ENCODE data around the gene CXCL11. TPM values are rescaled to one million over a fixed set of nuclear protein-coding genes. Genes with fewer than 3 reads are reported as not detected.

Gene CXCL11
- not detected in 2 replicates for total RNA-seq

DNA sequence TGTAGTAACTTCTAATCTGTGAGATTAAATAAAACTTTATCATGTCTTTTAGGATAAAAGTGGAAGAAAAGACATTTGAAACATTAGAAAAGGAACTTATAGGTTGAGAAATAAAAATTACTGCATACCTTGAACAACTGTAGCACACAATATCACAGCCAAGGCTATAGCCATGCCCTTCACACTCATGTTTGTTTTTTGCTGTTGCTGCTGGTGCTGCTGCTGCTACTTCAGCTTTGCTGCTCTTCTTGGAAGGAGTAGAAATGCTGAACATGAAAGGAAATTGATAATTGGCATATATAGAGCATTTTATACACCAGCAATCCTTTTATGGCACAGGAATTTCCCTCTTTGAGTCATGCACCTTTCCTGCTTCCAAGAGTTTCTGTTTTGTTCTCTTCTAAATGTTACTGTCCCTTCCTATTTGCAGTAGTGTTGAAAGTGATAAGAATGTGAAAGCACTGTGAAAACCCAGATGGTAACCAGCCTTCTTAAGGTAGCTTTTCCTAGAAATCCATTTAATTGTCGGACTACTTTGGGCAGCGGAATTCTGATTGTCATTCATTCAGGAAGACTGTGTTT is at the start of gene CXCL11:
CXCL11 (minus strand) TSS at position 272 of the 582 bp plus-strand sequence; CDS start at position 189, 83 bp downstream.
- no peak for DNase-seq (ENCODE audit: low spot score)
- no peak within 1 kb of the TSS for H3K4me3 Mint-ChIP-seq
- intact Hi-C loops (cut with micrococcal nuclease), result no loop called here
- no peaks in the 10 kb centered on the region for H3K9me3 Mint-ChIP-seq
- H3K27ac Mint-ChIP-seq, result no peak within 1 kb of the TSS
- no peaks in the 10 kb centered on the region for H3K27me3 Mint-ChIP-seq (ENCODE audit: insufficient read depth)
- H3K36me3 Mint-ChIP-seq (ENCODE audit: low read depth), result no peaks in the 10 kb centered on the region
- peaks cover 21% of the 10 kb centered on the region for H3K4me1 Mint-ChIP-seq (ENCODE audit: low read depth)

DNA sequence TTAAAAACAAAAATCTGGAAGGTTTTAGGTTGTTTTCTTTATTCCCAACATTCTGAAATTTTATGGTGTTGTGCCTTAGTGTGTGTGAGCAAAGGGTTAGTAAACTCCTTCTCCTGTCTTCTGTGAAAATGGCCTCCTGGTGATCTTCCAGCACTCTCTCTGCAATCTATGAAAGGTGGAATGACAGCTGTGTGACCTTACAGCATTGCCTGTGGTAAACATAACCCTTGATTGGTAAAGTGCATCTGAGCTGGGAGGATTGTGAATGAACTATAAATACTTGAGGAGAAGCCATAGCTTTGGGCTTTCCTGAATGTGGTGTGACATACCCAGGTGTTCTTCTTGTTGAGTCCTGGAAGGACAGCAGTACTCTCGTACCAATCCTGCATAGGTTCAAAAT is 48.7 kb upstream of the CXCL11 start:
- intact Hi-C loops (cut with micrococcal nuclease), result no loop called here
- Mint-ChIP-seq H3K27me3 (ENCODE audit: insufficient read depth) (peaks cover 4% of the 10 kb centered on the region), H3K36me3 (ENCODE audit: low read depth) (no peaks in the 10 kb centered on the region), H3K4me1 (ENCODE audit: low read depth) (no peaks in the 10 kb centered on the region), H3K4me3 (no peak overlapping the region), H3K9me3 (no peaks in the 10 kb centered on the region), H3K27ac (no peak overlapping the region)
- no peak for DNase-seq (ENCODE audit: low spot score)

DNA sequence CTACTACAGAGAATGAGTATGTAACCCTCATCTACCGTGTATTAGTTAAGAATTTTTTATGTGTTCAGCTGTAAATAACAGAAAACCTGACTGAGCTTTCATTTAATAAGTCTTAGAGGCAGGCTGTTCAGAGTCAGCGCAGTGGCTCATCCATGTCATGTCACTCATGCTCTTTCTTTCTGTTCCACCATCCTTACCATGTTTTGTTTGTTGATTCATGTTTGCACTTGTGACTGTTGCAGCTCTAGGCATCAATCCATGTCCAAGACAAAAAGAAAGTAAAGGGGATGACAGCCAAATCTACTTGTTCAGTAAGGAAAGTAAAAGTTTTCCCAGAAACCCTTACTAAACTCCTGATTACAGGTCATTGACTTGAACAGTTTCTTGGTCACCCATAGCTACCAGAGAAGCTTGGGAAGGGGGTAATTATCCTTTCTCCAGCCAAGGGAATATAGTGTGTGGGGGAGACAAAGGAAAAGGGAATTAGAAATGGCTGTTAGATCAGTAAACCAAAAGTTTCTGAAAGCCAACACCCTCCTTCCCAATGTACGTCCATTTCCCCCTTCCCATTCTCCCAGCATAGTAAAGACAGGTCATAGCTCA is 47.6 kb upstream of the CXCL11 start:
- no peak for DNase-seq (ENCODE audit: low spot score)
- Mint-ChIP-seq H3K4me3 (no peak overlapping the region), H3K36me3 (ENCODE audit: low read depth) (no peaks in the 10 kb centered on the region), H3K9me3 (no peaks in the 10 kb centered on the region), H3K4me1 (ENCODE audit: low read depth) (no peaks in the 10 kb centered on the region), H3K27ac (no peak overlapping the region), H3K27me3 (ENCODE audit: insufficient read depth) (peaks cover 8% of the 10 kb centered on the region)
- intact Hi-C loops (cut with micrococcal nuclease), result no loop called here

DNA sequence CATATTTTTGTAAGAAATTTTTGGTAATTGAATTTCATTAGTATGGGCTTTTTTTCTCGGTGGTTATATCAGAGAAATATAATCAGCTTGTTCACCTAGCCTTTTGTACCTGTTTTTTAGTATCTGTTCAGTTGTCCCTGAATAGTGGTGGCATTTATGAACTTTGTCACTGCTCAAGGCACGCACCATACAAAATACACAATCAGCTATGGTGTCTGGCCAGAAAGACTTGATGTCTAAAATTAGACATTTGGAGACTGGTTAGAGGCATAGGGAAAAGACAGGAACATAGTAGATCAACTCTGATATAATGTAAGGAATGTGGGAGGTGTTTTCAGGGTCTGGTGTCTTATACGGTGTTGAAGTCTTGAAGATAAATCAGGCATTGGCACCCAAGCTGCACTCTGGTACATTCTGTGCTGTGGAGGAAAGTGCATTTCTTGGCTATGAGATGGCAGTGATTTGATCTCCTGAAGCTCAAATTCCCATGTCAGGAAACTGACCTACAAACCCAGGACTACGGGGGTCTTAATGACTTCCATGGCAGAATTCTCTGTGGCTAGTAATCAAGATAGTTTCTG is 42.3 kb upstream of the CXCL11 start:
- Mint-ChIP-seq H3K9me3 (no peaks in the 10 kb centered on the region), H3K4me1 (ENCODE audit: low read depth) (no peaks in the 10 kb centered on the region), H3K36me3 (ENCODE audit: low read depth) (no peaks in the 10 kb centered on the region), H3K27me3 (ENCODE audit: insufficient read depth) (peaks cover 5% of the 10 kb centered on the region), H3K4me3 (no peak overlapping the region), H3K27ac (no peak overlapping the region)
- intact Hi-C loops (cut with micrococcal nuclease), result no loop called here
- DNase-seq (ENCODE audit: low spot score), result no peak

DNA sequence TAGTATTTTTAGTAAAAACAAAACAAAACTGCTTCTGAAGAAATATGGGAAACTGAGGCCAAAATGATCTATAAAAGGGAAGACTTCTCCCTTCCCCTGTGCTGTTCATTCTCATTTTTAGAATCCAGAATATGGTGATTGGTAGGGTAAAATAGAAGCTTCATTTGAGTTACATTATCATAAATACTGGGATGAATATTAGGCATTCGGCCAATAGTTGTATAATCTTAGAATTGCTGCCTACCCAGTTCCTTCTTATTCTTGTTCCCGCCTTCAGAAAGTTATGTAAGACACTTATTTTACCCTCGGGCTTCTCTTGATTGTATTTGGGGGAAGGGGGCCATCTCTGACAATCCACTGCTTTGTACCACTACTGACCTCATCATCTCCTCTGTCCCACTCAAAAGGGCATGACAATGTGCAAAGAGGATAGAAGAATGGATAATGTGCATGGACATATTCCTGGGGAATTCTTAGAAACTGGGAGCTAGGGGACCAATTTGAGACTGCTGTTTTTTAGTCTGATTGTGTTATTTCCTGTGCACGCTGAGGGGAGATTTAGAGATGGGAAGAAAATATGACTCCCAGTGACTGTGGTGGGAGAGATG is 39.2 kb upstream of the CXCL11 start:
- H3K9me3 Mint-ChIP-seq, result no peaks in the 10 kb centered on the region
- no peak overlapping the region for H3K27ac Mint-ChIP-seq
- H3K4me1 Mint-ChIP-seq (ENCODE audit: low read depth), result no peaks in the 10 kb centered on the region
- no peaks in the 10 kb centered on the region for H3K36me3 Mint-ChIP-seq (ENCODE audit: low read depth)
- no peak overlapping the region for H3K4me3 Mint-ChIP-seq
- H3K27me3 Mint-ChIP-seq (ENCODE audit: insufficient read depth), result peaks cover 5% of the 10 kb centered on the region
- intact Hi-C loops (cut with micrococcal nuclease), result no loop called here
- DNase-seq (ENCODE audit: low spot score), result no peak

DNA sequence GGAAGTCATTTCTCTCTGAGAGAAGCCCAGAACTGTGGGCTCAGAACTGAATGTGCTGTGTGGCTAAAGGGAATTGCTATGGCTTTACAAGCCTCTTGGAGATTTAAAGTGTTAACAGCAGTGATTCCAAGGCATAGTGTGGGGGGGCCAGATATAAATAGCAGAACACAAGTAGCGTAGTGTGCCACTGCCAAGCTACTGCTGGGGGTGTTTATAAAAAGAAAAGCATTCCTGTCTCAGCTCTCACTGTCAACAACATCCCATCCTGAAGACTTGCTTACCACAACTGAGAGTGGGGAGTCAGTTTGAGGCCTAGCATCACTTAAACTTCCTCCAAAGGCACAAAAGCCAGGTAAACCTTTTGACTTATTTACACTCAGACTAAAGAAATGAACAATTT is 38.6 kb upstream of the CXCL11 start, which contains the start of gene ART3:
ART3 (plus strand) TSS at position 242 of the 400 bp plus-strand sequence. CDS start 1,181 bp downstream, outside the sequence.
- Mint-ChIP-seq H3K4me1 (ENCODE audit: low read depth) (no peaks in the 10 kb centered on the region), H3K9me3 (no peaks in the 10 kb centered on the region), H3K27me3 (ENCODE audit: insufficient read depth) (peaks cover 5% of the 10 kb centered on the region), H3K36me3 (ENCODE audit: low read depth) (no peaks in the 10 kb centered on the region), H3K27ac (no peak within 1 kb of the TSS), H3K4me3 (no peak within 1 kb of the TSS)
- intact Hi-C loops (cut with micrococcal nuclease), result no loop called here
- no peak for DNase-seq (ENCODE audit: low spot score)

DNA sequence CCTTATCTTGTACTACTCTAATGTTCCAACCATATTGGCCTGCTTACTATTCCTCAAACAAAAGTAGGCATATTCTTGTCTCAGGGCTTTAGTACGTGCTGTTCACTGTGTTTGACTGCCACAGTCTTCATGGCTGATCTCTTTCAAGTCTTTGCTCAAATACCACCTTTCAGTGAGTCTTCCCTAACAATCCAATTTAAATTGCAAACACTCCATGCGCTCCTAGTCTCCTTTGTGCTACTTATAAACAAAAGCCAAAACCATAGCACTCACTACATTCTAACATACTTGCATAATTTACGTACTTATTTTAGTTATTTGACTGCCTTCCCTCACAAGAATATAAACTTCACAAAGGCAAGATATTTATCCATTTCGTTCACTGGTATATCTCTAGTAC is 36.9 kb upstream of the CXCL11 start:
- H3K4me1 Mint-ChIP-seq (ENCODE audit: low read depth), result peaks cover 3% of the 10 kb centered on the region
- intact Hi-C loops (cut with micrococcal nuclease), result no loop called here
- no peaks in the 10 kb centered on the region for H3K36me3 Mint-ChIP-seq (ENCODE audit: low read depth)
- H3K27ac Mint-ChIP-seq, result no peak overlapping the region
- no peaks in the 10 kb centered on the region for H3K9me3 Mint-ChIP-seq
- H3K27me3 Mint-ChIP-seq (ENCODE audit: insufficient read depth), result no peaks in the 10 kb centered on the region
- no peak overlapping the region for H3K4me3 Mint-ChIP-seq
- DNase-seq (ENCODE audit: low spot score), result no peak

DNA sequence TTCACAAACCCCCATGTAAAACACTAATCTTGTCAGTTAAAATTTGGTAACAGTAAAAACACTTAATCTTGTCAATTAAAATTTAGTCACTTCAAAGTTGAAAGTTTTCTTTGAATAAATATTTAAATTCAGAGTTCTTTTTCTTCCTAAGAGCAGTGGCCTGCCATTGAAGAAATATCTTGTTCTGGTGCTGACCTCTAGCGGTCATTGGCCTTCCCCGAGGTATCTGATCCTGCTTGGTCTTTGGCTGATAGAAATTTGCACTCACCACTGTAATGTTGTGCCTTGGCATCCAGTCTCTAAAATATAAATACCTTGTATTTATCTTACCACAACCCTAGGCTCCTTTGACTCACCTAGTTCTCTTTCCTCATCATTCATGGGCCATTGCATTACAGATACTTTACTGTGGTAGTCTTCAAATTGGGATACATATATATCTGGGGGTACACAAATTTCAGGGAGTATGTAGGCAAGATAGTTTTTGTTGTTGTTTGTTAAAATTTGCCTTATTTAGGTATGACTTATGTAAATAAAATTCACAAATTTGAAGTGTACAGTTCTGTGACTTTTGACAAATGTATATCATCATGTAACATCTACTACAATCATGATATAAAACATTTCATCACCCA is 31.9 kb upstream of the CXCL11 start:
- no peaks in the 10 kb centered on the region for H3K9me3 Mint-ChIP-seq
- no peak overlapping the region for H3K27ac Mint-ChIP-seq
- no peaks in the 10 kb centered on the region for H3K27me3 Mint-ChIP-seq (ENCODE audit: insufficient read depth)
- peak; percentile 66 for DNase-seq (ENCODE audit: low spot score)
- intact Hi-C loops (cut with micrococcal nuclease), result loop anchor here (1.0 to 2.0 kb wide), 5 partner anchors 72 to 172 kb away; partner anchors contain the start of gene NUP54
- peaks cover 2% of the 10 kb centered on the region for H3K36me3 Mint-ChIP-seq (ENCODE audit: low read depth)
- H3K4me1 Mint-ChIP-seq (ENCODE audit: low read depth), result peaks cover 8% of the 10 kb centered on the region
- H3K4me3 Mint-ChIP-seq, result no peak overlapping the region

DNA sequence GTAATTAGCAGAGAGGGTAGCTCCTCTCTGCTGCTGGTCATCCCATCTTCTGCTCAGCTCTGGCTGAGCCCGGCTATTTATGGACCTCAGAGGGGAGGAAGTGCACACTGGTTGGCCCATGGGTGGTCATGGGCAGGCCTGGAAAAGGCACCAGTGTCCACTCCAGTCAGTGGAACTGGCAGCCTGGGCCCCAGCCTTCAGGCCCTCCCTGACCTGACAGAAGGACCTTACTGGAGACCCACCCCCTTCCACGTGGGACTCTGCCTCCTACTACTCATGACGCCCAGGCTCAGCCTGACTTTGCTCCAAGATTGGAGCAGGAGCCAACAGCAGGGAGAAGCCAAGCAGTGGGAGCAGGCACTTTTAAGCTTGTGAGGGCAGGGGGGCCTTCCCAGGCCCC is 30.7 kb upstream of the CXCL11 start:
- DNase-seq (ENCODE audit: low spot score), result no peak
- Mint-ChIP-seq H3K27ac (no peak overlapping the region), H3K27me3 (ENCODE audit: insufficient read depth) (no peaks in the 10 kb centered on the region), H3K4me1 (ENCODE audit: low read depth) (peaks cover 14% of the 10 kb centered on the region), H3K9me3 (no peaks in the 10 kb centered on the region), H3K36me3 (ENCODE audit: low read depth) (peaks cover 2% of the 10 kb centered on the region), H3K4me3 (no peak overlapping the region)
- intact Hi-C loops (cut with micrococcal nuclease), result loop anchor here (2.0 kb wide), 1 partner anchor 150 kb away; no protein-coding TSS in a partner anchor

DNA sequence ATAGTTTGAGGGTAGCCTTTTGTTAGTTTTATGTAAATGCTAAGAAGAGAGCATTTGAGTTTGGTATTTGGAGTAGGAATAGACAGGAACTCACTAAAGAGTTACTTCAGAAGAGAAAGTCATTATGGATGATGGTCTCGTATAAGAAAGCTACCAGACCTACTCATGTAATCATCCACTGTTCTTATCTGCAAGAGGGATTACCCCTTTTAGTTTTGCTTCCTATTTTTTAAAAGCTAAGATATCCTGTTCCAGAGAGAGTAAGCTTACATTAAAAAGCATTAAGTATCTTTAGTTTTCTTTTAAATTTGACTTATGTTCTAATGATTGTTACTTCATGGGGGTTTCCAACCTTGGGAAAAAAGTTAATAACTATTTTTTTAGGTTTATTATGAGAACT is 26.1 kb upstream of the CXCL11 start:
- intact Hi-C loops (cut with micrococcal nuclease), result no loop called here

DNA sequence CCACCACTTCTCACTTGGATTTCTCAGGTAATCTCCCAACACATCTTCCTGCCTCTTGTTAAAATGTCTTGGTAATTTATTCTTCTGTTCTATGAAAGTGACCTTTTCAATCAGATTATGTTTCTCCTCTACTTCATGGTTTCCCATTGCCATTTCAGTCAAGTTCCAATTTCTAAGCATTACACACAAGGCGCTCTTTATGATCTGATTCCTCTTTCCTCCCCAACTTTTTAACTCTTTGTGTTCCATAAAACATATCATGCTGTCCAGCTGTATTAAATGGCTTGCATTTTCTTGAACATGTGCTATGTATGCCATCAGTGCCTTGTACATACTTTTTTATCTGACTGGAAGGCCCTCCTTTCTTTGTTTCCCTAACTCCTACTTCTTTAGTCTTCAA is 25.6 kb upstream of the CXCL11 start:
- H3K36me3 Mint-ChIP-seq (ENCODE audit: low read depth), result peaks cover 2% of the 10 kb centered on the region
- intact Hi-C loops (cut with micrococcal nuclease), result no loop called here
- no peak for DNase-seq (ENCODE audit: low spot score)
- H3K27ac Mint-ChIP-seq, result peak overlapping the region; percentile 20
- H3K4me1 Mint-ChIP-seq (ENCODE audit: low read depth), result peaks cover 55% of the 10 kb centered on the region
- H3K27me3 Mint-ChIP-seq (ENCODE audit: insufficient read depth), result no peaks in the 10 kb centered on the region
- H3K4me3 Mint-ChIP-seq, result no peak overlapping the region
- no peaks in the 10 kb centered on the region for H3K9me3 Mint-ChIP-seq

More for the DNA sequence above, 26.1 kb upstream of the CXCL11 start:
- Mint-ChIP-seq H3K27ac (no peak overlapping the region), H3K27me3 (ENCODE audit: insufficient read depth) (no peaks in the 10 kb centered on the region), H3K4me1 (ENCODE audit: low read depth) (peaks cover 52% of the 10 kb centered on the region), H3K4me3 (no peak overlapping the region), H3K36me3 (ENCODE audit: low read depth) (peaks cover 2% of the 10 kb centered on the region), H3K9me3 (no peaks in the 10 kb centered on the region)
- DNase-seq (ENCODE audit: low spot score), result no peak

DNA sequence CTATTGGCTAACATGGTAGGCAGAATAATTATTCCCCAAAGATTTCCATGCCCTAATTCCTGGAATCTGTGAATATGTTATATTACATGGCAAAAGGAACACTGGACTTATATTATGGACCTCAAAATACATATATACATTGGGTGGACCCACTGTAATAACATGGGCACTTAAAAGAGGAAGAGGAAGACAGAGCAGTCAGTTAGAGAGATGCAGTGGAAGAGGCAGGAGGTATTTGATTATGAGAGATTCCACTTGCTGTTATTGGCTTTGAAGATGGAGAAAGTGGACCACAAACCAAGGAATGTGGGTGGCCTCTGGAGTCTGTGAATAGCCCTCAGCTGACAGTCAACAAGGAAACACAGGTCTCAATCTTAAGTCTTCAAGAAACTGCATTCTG is 24.6 kb upstream of the CXCL11 start:
- H3K4me3 Mint-ChIP-seq, result peak overlapping the region; percentile 12
- peaks cover 64% of the 10 kb centered on the region for H3K4me1 Mint-ChIP-seq (ENCODE audit: low read depth)
- H3K36me3 Mint-ChIP-seq (ENCODE audit: low read depth), result peaks cover 2% of the 10 kb centered on the region
- intact Hi-C loops (cut with micrococcal nuclease), result no loop called here
- DNase-seq (ENCODE audit: low spot score), result no peak
- peak overlapping the region; percentile 61 for H3K27ac Mint-ChIP-seq
- H3K9me3 Mint-ChIP-seq, result no peaks in the 10 kb centered on the region
- no peaks in the 10 kb centered on the region for H3K27me3 Mint-ChIP-seq (ENCODE audit: insufficient read depth)

Data from activated T-helper 1 cell treated with anti-CD3 and anti-CD28 coated beads, Interleukin-12 subunit alpha, Interleukin-12 subunit beta, Interleukin-2, Interleukin-4 antibody, amounts not matched to agents 30 ng/mL and 10 ng/mL and 1 ng/mL, durations not matched to agents 14 hours and 24 hours and 36 hours (primary cell).